MM.1S (cell line): Measurements from ENCODE around the gene CCL17.

Experiments
- CTCF ChIP-seq: fragments of 300-600 bp; sonication (generic); IDR thresholded peaks from 2 replicates; pipeline ENCODE4 v1.5.1; 2016; ENCODE audit warnings: antibody characterized with exemption, low read length, mixed read lengths
- EZH2 ChIP-seq: fragments of 300-600 bp; sonication (generic); optimal IDR thresholded peaks from 2 replicates; pipeline ENCODE3; 2017; ENCODE audit warnings: low read depth, mild to moderate bottlenecking, antibody characterized with exemption, low read length, mixed read lengths
- EZH2phosphoT487 ChIP-seq: fragments of 300-600 bp; sonication (generic); IDR thresholded peaks from 2 replicates; pipeline ENCODE4 v1.6.1; 2018; ENCODE audit warnings: antibody characterized with exemption, low read length

- TF ChIP-seq EZH2 (no peak), CTCF (no peak), EZH2phosphoT487 (no peak)
Measured at GRCh38 chr16:57409870-57410587, 5.5 kb downstream of the CCL17 start.
